GM19351 (cell line): ENCODE measurements around the gene XPO6.
"Not testable (repeated sequence)": the region's sequence is repeated elsewhere in the genome, so short reads cannot be mapped to it uniquely, and the experiment has no call there.

Experiments used
- ATAC-seq: cut with Tn5 transposase; IDR thresholded peaks from one replicate; pipeline ENCODE4 v1.9.1; 2021; ENCODE audit warnings: mild to moderate bottlenecking, moderate library complexity; ENCODE audit not compliant: unreplicated experiment

The XPO6 gene, protein sequence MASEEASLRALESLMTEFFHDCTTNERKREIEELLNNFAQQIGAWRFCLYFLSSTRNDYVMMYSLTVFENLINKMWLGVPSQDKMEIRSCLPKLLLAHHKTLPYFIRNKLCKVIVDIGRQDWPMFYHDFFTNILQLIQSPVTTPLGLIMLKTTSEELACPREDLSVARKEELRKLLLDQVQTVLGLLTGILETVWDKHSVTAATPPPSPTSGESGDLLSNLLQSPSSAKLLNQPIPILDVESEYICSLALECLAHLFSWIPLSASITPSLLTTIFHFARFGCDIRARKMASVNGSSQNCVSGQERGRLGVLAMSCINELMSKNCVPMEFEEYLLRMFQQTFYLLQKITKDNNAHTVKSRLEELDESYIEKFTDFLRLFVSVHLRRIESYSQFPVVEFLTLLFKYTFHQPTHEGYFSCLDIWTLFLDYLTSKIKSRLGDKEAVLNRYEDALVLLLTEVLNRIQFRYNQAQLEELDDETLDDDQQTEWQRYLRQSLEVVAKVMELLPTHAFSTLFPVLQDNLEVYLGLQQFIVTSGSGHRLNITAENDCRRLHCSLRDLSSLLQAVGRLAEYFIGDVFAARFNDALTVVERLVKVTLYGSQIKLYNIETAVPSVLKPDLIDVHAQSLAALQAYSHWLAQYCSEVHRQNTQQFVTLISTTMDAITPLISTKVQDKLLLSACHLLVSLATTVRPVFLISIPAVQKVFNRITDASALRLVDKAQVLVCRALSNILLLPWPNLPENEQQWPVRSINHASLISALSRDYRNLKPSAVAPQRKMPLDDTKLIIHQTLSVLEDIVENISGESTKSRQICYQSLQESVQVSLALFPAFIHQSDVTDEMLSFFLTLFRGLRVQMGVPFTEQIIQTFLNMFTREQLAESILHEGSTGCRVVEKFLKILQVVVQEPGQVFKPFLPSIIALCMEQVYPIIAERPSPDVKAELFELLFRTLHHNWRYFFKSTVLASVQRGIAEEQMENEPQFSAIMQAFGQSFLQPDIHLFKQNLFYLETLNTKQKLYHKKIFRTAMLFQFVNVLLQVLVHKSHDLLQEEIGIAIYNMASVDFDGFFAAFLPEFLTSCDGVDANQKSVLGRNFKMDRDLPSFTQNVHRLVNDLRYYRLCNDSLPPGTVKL

DNA sequence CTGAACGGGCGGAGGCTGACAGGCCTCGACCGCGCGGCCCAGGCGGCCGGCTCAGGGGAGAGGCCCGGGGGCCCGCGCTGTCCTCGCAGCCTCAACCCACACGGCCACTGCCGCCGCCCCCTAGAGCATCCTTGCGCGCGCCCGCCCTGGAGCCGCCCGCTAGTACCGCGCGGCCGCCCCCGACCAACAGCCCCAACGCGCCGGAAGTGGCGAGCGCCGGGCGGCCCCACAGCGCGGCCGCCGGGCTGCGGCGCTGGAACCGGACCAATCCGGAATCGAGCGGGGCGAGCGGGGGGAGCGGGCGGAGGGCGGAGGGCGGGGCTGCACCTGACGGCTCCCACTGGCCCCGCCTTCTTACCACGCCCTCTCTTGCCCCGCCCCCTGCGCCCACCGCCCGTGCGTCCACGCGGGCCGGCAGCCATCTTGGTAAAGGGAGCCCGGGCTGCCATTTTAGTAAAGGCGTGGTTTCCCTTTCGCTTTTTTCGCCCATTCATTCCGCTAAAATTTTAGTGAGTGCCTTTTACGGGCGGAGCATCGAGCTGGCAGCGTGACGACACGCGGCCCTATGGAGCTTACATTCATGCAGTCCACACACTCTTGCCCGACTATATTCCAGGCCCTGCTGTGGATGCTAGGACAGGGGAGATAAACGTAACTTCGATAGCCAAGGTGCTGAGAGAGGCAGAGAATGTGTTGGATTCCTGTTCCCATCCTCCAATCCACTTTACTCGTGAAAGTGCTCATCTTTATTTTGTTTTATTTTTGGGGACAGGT, at the start of gene XPO6:
XPO6 (minus strand) TSS at position 208 of the 774 bp plus-strand sequence. CDS start 597 bp downstream, outside the sequence.
- ATAC-seq = peak; percentile 85

GRCh38 chr16:28260193-28260592, 48.4 kb upstream of the XPO6 start:
- no peak for ATAC-seq

DNA sequence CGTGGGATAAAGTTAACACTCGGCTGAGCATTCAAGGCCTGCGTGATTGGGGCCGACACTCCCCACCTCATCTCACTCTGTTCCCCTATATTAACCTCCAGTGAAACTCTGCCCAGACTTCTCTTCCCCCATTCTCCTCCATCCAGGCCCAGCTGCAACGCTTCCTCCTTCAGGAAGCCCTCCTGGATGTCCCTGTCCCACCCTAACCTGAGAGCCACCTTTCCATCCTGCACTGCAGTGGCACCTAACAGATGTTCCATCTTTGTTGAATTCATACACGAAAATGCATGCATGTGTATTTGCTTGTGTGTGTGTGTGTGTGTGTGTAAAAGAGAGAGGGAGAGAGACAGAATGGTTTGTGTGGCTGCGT, 48.0 kb upstream of the XPO6 start:
- ATAC-seq = no peak

DNA sequence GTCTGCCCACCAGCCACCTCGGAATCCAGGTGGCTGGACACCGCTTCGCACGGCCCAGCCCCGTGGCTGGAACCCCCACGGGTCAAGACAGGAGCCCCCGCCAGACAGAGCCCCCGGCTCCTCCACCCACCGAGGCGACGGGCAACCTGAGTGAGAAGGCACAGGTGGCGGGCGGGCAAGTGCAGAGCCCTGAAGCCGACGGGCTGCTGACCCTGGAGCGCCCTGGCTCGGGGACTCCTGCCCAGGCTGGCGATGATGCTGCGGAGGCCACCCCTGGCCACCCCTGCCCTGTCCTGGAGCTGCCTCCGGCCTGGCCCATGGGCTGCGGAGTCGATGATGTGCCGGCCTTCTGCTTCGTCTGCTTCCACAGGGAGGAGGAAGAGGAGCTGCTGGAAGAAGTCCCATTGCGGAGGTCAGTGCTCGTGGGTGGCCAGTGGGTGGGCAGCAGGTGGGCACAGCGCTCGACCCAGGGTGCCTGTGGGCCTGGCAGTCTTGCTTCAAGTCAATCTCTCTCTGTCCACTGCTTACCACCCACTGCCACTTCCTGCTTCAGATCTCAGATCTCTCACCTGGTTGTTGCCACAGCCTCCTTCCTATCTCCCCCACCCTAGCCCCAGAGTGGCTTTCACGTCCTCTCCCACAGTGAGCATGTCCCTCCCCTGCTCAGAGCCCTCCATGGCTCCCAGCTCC, 47.5 kb upstream of the XPO6 start:
- no peak for ATAC-seq

- no peak for ATAC-seq
Observed at GRCh38 chr16:28258567-28258966, 46.8 kb upstream of the XPO6 start.

DNA sequence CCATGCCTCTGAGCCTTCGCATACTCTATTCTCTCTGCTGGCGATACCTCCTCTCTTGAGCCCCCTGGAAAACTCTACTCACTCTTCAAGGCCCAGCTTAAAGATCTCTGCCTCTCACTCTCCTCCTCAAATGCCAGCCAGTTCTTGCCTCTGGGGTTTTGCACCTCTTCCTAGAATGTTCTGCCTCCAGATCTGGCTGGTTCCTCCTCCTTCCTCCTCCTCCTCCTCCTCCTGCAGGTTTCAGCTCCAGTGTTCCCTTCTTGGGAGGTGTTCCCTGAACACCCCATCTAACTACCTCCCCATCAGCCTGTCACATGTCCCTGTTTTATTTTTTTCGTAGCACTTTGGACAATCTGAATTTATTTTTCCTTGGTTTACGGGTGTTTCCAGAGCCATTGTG, 45.5 kb upstream of the XPO6 start:
- no peak for ATAC-seq

DNA sequence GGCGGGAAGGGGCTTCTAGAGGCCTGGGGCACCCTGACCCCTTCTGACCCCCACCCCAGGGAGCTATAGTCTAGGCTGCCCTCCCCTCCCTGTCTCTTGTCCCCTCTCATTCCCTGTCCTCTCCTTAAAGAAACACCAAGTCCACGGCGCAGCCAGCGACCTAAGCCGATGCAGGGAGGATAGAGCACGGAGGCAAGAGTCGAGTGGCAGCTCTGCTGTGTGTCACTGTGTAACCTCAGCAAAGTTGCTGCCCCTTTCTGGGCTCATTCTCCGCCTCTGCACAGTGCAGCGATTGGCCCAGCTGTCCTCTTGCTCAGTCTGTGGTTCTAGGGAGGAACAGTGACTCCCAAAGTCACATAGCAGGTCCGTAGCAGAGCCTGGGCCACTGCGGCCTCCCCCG, 44.1 kb upstream of the XPO6 start:
- ATAC-seq = no peak

DNA sequence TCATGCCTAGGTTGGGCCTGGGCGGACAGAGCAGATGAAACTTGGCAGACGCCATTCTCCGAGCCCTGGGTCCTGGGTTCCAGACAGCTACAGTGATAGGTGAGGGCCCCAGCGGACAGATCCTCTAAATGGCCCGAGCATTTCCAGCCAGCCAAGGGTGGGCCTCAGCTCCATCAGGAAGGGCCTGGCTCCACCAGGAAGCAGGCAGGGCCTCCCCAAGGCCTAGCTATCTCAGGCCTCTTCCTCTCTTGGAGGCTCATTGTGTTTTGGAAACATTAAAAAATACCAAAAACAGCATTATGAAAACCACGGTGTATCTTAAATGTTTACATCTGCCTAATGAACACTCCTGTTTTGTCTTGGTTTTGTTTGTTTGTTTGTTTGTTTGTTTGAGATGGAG, 42.4 kb upstream of the XPO6 start:
- ATAC-seq = no peak

DNA sequence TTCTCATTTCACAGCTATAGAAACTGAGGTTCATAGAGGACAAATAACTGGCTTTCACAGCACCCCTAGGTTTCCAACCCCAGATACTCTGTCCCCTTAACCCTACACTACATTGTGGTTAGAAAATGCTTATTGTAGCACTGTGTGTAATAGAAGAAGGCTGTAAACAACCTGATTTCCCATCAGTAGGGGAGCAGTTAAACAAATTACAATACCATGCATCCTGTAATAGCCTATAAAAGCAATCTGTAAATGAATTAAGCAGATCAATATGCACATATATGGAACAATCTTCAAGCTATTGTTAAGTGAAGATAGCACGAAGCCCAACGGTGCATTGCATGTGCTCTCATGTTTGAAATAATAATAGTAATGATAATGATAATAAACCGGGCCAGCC, 39.2 kb upstream of the XPO6 start:
- no peak for ATAC-seq

DNA sequence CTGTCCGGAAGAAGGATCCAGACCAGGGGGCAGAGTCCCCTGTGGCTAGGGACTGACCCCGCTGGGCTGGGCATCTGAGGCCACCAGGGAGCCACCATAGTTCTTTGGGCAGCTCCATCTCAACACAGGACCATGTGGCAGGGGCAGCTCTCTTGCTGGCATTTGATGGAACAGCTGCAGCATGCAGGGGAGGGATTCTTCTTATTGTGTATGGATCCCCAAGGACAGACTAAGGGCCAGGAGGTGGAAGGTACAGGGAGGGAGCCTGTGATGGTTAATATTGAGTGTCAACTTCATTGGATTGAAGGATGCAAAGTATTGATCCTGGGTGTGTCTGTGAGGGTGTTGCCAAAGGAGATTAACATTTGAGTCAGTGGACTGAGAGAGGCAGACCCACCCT, 37.7 kb upstream of the XPO6 start:
- ATAC-seq = not testable (repeated sequence)

GRCh38 chr16:28241924-28242323, 30.2 kb upstream of the XPO6 start:
- no peak for ATAC-seq

DNA sequence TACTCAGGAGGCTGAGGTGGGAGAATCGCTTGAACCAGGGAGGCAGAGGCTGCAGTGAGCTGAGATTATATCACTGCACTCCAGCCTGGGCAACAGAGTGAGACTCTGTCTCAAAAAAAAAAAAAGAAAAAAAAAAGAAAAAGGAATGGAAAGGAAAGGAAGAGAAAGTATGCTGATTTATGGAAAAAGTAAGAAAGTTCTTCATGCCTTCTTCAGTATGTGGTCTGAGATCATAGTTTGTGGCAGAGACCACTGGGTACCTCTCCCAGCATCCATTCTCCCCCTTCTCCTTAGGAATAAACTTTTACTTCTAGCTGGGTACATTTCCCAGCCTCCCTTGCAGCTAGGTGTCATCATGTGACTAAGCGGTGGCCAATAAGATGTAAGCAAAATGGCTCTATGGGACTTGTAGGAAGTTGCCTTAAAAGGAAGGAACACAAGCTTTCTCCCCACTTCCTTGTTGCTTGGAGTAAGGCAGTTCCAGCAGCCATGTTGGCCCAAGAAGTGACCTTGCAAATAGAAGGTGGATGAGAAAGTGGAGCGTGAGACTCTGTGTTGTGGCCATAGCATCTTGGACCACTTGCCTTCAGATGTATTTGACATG, 26.1 kb upstream of the XPO6 start:
- no peak for ATAC-seq

GRCh38 chr16:28231763-28232162, 20.0 kb upstream of the XPO6 start:
- no peak for ATAC-seq

DNA sequence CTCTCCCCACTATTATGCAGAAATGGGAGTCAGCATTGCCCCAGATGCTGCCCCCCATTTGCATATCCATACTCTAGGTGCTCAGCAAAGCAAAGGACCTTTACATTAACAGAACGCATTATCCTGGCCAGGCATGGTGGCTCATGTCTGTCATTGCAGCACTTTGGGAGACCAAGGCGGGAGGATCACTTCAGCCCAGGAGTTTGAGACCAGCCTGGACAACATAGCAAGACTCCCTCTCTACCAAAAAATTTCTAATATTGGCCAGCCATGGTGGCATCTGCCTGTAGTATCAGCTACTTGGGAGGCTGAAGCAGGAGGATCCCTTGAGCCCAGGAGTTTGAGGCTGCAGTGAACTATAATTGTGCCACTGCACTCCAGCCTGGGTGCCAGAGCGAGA, 12.1 kb upstream of the XPO6 start:
- not testable (repeated sequence) for ATAC-seq

DNA sequence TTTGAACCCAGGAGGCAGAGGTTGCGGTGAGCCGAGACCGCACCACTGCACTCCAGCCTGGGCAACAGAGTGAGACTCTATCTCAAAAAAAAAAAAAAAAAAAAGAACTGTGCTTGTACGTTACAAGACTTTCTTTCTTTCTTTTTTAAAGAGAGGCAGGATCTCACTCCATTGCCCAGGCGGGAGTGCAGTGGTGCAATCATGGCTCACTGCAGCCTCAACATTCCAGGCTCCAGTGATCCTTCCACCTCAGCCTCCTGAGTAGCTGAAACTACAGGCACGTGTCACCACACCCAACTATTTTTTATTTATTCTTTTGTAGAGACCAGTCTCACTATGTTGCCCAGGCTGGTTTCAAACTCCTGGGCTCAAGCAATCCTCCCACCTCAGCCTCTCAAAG, 8.0 kb upstream of the XPO6 start:
- not testable (repeated sequence) for ATAC-seq

GRCh38 chr16:28219282-28219681, 7.5 kb upstream of the XPO6 start:
- no peak for ATAC-seq

GRCh38 chr16:28218109-28218508, 6.3 kb upstream of the XPO6 start:
- ATAC-seq = peak; percentile 65

- ATAC-seq = no peak
Observed at GRCh38 chr16:28217326-28217725, 5.6 kb upstream of the XPO6 start.

DNA sequence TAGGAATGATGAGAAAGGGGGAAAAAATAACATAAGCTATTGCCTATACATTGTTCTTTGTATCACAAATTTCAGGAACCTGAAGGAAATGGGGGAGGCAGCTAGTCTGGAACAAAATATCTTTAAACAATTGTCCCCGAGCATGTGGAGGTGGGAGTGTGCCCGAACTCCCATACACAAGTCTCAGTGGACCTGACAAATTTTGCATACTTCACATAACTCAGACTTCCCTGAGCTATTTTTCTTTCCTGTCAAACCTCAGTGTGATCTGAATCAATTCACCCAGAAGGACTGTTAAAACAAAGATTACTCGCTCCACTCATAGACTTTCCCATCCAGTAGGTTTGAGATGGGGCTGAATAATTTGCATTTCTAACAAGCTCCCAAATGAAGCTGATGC, 1.6 kb upstream of the XPO6 start:
- ATAC-seq = no peak

GRCh38 chr16:28212532-28212873, 738 bp upstream of the XPO6 start:
- no peak for ATAC-seq
